Prostate gland (tissue), 2 donors: ENCODE results near the gene TMPRSS12. TPM values are rescaled to one million over a fixed set of nuclear protein-coding genes. Genes with fewer than 3 reads are reported as not detected.
"Not testable (repeated sequence)": the region's sequence is repeated elsewhere in the genome, so short reads cannot be mapped to it uniquely, and the experiment has no call there.

ENCODE experiments used
- DNase-seq: peaks from one replicate; pipeline ENCODE4 v3.0.0-alpha.2; 2019; ENCODE audit warnings: low spot score
- H3K27ac ChIP-seq, 2 donors: fragments of 200-600 bp; sonication (generic); 2 replicates each; pipeline ENCODE4 v1.5.1; 2017 to 2019
- H3K27me3 ChIP-seq: fragments of 200-600 bp; sonication (generic); replicated peaks from 2 replicates; pipeline ENCODE4 v1.5.1; 2019; ENCODE audit not compliant: insufficient read depth
- H3K36me3 ChIP-seq, 2 donors: fragments of 200-600 bp; sonication (generic); 1 replicate in 1 of 2; 2 replicates in 1 of 2; pipeline versions ENCODE4 v1.5.1 to v1.8.1; 2017 to 2019
- H3K4me1 ChIP-seq: fragments of 200-600 bp; sonication (generic); replicated peaks from 2 replicates; pipeline ENCODE4 v1.5.1; 2019
- H3K4me3 ChIP-seq, 2 donors: fragments of 200-600 bp; sonication (generic); 2 replicates each; pipeline ENCODE4 v1.5.1; 2017 to 2019
- H3K9me3 ChIP-seq: fragments of 200-600 bp; sonication (generic); 2 replicates; pipeline ENCODE4 v1.5.1; 2017
- CTCF ChIP-seq, 4 experiments: fragments of 200-600 bp in 2 of 4; fragments of 450-650 bp in 2 of 4; sonication (generic) in 2 of 4; IDR thresholded peaks; 1 replicate in 3 of 4; 2 replicates in 1 of 4; pipeline ENCODE4 v1.5.1; 2016 to 2019; ENCODE audit warnings: antibody characterized with exemption in 4 of 4, mild to moderate bottlenecking in 2 of 4, moderate library complexity in 2 of 4
- POLR2A ChIP-seq: fragments of 450-650 bp; IDR thresholded peaks from one replicate; pipeline ENCODE4 v1.6.1; 2016; ENCODE audit warnings: antibody characterized with exemption, mild to moderate bottlenecking
- POLR2AphosphoS5 ChIP-seq: sonication (generic); formaldehyde crosslinking; IDR thresholded peaks from one replicate; pipeline ENCODE4 v1.6.1; 2017; ENCODE audit warnings: antibody characterized with exemption
- WGBS: methylation state at CpG from one replicate; pipeline ENCODE4 v1.1.5; 2018; 5-methylcytosine and 5-hydroxymethylcytosine counted together
- intact Hi-C: fragments of 100-400 bp; cut with DNase I; formaldehyde crosslinking; loops from one replicate; pipeline ENCODE4 v1.14.2; 2022
- total RNA-seq, 2 donors: library from RNA; depleted of rRNA; stranded (reverse); fragments of >200 nt; gene quantifications; one replicate each; pipeline ENCODE4 v1.1.0, GENCODE V29; 2016

TMPRSS12 gene
- total RNA-seq, 2 donors from 2014 or later: 0.68 to 1.2 TPM

GRCh38 chr12:50845021-50845647 is 2.4 kb downstream of the TMPRSS12 start:
- H3K9me3 ChIP-seq: no peaks in the 10 kb centered on the region
- no peak for DNase-seq
- TF ChIP-seq CTCF (IDR thresholded peaks at IDR 0.05) (no peak), POLR2A (no peak), POLR2AphosphoS5 (no peak)
- H3K4me1 ChIP-seq: no peaks in the 10 kb centered on the region
- H3K36me3 ChIP-seq: no peaks in the 10 kb centered on the region
- H3K27me3 ChIP-seq: no peaks in the 10 kb centered on the region
- H3K27ac ChIP-seq: no peak overlapping the region
- intact Hi-C loops: no loop called here
- no peak overlapping the region for H3K4me3 ChIP-seq

GRCh38 chr12:50848963-50849362 is 6.2 kb downstream of the TMPRSS12 start:
- Histone ChIP-seq H3K27me3 (no peaks in the 10 kb centered on the region), H3K27ac (no peak overlapping the region), H3K9me3 (no peaks in the 10 kb centered on the region), H3K4me3 (no peak overlapping the region), H3K4me1 (no peaks in the 10 kb centered on the region), H3K36me3 (no peaks in the 10 kb centered on the region)
- intact Hi-C loops: no loop called here
- TF ChIP-seq POLR2AphosphoS5 (no peak), CTCF (IDR thresholded peaks at IDR 0.05) (no peak), POLR2A (no peak)
- 79% methylated on average over 2 of the region's 2 CpGs for WGBS
- no peak for DNase-seq

- H3K36me3 ChIP-seq, H3K27ac ChIP-seq, H3K4me1 ChIP-seq, H3K9me3 ChIP-seq, H3K27me3 ChIP-seq, H3K4me3 ChIP-seq, DNase-seq, intact Hi-C loops: not testable (repeated sequence)
- WGBS: 100% methylated on average over 1 of the region's 1 CpG
These were observed 12.5 kb downstream of the TMPRSS12 start for GRCh38 chr12:50855218-50855617.

GRCh38 chr12:50855679-50856078 is 13.0 kb downstream of the TMPRSS12 start:
- H3K27ac ChIP-seq, H3K4me1 ChIP-seq, H3K4me3 ChIP-seq, H3K9me3 ChIP-seq, DNase-seq, H3K27me3 ChIP-seq, intact Hi-C loops, H3K36me3 ChIP-seq: not testable (repeated sequence)
- WGBS: 89% methylated on average over 2 of the region's 2 CpGs

- TF ChIP-seq POLR2AphosphoS5 (no peak), POLR2A (no peak), CTCF (IDR thresholded peaks at IDR 0.05) (no peak)
These were observed 17.0 kb downstream of the TMPRSS12 start for GRCh38 chr12:50859621-50860310.

GRCh38 chr12:50862316-50862715 is 19.6 kb downstream of the TMPRSS12 start:
- Histone ChIP-seq H3K36me3 (no peaks in the 10 kb centered on the region), H3K27ac (no peak overlapping the region), H3K4me1 (no peaks in the 10 kb centered on the region), H3K27me3 (no peaks in the 10 kb centered on the region), H3K4me3 (no peak overlapping the region), H3K9me3 (no peaks in the 10 kb centered on the region)
- DNase-seq: no peak
- WGBS: 91% methylated on average over 6 of the region's 6 CpGs
- TF ChIP-seq POLR2A (no peak), CTCF (IDR thresholded peaks at IDR 0.05) (no peak), POLR2AphosphoS5 (no peak)
- intact Hi-C loops: no loop called here

More at GRCh38 chr12:50859621-50860310, 17.0 kb downstream of the TMPRSS12 start:
- Histone ChIP-seq H3K27ac (no peak overlapping the region), H3K9me3 (no peaks in the 10 kb centered on the region), H3K4me3 (no peak overlapping the region), H3K27me3 (no peaks in the 10 kb centered on the region), H3K36me3 (no peaks in the 10 kb centered on the region), H3K4me1 (no peaks in the 10 kb centered on the region)
- 77% methylated on average over 4 of the region's 4 CpGs for WGBS
- intact Hi-C loops: no loop called here
- no peak for DNase-seq
